ENCODE data around the gene TUBGCP3.

TUBGCP3 gene

DNA sequence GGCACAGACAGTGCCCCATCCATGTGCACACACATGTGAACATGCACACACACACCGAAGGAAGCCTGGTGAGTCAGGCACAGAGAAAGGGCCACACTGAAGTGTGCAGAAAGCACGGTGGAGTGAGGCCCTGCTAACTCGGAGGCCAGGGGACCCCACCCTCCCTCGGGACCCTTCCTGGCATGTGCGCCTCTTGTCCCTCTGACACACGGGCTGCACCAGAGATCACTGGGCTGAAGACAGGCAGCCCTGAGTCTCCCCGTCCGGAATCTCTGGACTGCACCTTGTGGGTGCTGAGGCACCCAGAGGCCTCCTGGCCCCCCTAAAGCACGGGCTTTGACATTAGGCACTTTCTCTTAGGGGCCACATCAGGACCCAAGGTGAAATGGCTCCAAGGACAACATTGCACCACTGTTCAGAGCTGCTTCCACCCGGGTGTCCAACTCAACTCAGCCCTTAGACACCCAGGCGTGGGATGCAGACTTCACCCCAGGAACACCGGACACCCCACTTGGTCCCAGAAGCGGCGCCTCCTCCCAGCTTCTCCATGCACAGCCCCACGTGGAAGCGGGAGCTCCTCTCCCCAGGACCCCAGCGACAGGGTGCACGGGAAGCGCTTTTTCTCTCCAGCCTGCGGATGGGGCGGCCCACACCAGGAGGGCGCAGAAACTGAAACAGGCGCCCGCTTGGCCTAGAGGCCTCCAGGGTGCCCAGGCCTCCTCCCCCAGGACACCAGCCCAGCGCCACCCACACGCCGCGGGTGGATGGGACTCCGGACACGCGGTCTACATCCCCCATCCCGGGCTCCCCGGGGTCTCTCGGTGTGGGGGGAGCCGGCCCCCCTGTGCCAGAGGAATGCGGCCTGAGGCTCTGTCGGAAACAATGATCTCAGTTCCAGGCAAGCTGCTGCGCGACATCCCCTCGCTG, 121.6 kb downstream of the TUBGCP3 start:
- TF ChIP-seq CTCF (IDR thresholded peaks at IDR 0.05; ENCODE audit: extremely low read depth, insufficient read depth, missing control alignments): no peak
- DNase-seq (ENCODE audit: low spot score): no peak
- in situ Hi-C loops (cut with MboI; ENCODE audit: low pct_unique_long_range_greater_than_20kb, low sequenced_read_pairs, unreplicated experiment): no loop called here

- in situ Hi-C loops (cut with MboI; ENCODE audit: low pct_unique_long_range_greater_than_20kb, low sequenced_read_pairs, unreplicated experiment): no loop called here
- DNase-seq (ENCODE audit: low spot score): no peak
- no peak for TF ChIP-seq CTCF (IDR thresholded peaks at IDR 0.05; ENCODE audit: extremely low read depth, insufficient read depth, missing control alignments)
These were observed 122.5 kb downstream of the TUBGCP3 start for GRCh38 chr13:112465251-112466131.

GRCh38 chr13:112464720-112465119, 123.2 kb downstream of the TUBGCP3 start:
- TF ChIP-seq CTCF (IDR thresholded peaks at IDR 0.05; ENCODE audit: extremely low read depth, insufficient read depth, missing control alignments): no peak
- in situ Hi-C loops (cut with MboI; ENCODE audit: low pct_unique_long_range_greater_than_20kb, low sequenced_read_pairs, unreplicated experiment): no loop called here
- no peak for DNase-seq (ENCODE audit: low spot score)

DNA sequence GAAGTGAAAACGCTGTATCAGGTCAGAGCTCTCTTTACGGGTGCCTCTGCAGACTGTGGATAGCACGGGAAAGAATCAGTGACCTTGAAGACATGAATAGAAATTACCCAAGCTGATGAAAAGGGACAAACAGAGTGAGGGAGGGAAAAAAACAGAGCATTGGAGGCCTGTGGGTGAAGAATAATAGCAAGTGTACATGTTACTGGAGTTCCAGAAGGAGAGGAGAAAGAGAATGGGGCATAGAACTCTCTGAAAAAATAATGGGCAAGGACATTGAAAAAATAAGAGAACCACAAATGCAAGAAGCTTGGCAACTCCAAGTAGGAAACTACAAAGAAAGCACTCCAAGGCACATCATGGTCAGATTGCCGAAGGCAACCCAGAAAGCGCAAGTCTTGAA, 125.5 kb downstream of the TUBGCP3 start:
- no peak for DNase-seq (ENCODE audit: low spot score)
- TF ChIP-seq CTCF (IDR thresholded peaks at IDR 0.05; ENCODE audit: extremely low read depth, insufficient read depth, missing control alignments): no peak
- in situ Hi-C loops (cut with MboI; ENCODE audit: low pct_unique_long_range_greater_than_20kb, low sequenced_read_pairs, unreplicated experiment): no loop called here

DNA sequence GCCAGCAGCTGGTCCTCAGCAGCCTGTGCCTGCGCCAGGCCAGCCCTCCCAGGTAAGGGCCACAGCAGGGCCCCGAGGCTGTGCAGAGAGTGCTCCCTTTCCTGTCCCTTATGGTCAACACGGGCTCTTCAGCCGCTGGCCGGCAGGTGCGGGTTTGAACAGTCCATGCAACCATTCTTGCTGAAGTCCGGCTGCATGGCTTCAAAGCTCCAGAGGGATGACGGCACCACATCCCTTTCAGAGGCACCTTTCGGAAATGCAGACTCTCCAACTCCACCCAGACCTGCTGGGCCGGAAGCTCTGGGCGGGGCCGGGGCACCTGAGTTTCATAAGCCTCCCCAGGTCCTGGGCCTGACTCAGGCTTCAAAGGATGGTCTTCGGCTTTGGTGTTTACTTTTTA, 130.5 kb downstream of the TUBGCP3 start:
- DNase-seq (ENCODE audit: low spot score): no peak

More for the DNA sequence above, 130.5 kb downstream of the TUBGCP3 start:
- in situ Hi-C loops (cut with MboI; ENCODE audit: low pct_unique_long_range_greater_than_20kb, low sequenced_read_pairs, unreplicated experiment): no loop called here
- TF ChIP-seq CTCF (IDR thresholded peaks at IDR 0.05; ENCODE audit: extremely low read depth, insufficient read depth, missing control alignments): no peak
